ENCODE results near the gene SMCHD1.
"Not testable (repeated sequence)": the region's sequence is repeated elsewhere in the genome, so short reads cannot be mapped to it uniquely, and the experiment has no call there.

Gene SMCHD1

DNA sequence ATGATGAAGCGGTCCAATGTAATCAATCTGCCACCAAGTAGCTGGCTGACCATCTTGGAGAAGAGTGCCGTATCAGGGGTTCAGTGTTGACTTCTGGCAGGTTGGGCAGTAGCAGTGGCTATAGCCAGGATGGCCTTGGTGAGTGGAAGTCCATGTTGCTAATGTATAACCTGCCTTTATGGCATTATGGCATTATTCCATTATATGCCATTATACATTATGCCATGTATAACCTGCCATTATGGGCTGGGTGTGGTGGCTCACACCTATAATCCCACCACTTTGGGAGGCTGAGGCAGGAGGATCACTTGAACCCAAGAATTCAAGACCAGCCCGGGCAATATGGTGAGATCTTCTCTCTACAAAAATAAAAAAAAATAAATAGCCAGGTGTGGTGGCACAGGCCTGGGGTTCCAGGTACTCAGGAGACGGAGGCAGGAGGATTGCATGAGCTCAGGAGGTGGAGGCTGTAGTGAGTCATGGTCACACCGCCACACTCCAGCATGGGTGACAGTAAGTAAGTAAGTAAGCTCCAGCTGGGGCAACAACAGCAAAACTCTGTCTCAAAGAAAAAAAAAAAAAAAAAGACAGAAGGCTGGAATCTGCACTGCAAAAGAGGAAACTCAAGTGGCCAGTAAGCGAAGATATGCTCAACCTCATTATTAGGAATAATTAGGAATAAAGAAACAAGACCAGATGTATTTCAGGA lies 166.8 kb downstream of the SMCHD1 start:
- DNase-seq: no peak

DNA sequence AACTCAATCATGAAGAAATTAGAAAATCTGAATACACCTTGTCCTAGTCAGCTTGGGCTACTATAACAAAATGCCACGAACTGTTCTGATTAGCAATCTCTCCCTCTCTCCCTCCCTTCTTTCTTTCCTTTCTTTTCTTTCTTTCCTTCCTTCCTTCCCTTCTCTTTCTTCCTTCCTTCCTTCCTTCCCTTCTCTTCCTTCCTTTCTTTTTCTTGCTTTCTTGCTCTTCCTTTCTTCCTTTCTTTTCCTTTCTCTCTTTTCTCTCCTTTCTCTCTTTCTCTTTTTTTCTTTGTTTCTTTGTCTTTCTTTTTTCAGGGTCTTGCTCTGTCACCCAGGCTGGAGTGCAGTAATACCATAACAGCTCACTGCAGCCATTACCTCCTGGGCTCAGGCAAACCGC lies 167.7 kb downstream of the SMCHD1 start:
- no peak for DNase-seq

DNA sequence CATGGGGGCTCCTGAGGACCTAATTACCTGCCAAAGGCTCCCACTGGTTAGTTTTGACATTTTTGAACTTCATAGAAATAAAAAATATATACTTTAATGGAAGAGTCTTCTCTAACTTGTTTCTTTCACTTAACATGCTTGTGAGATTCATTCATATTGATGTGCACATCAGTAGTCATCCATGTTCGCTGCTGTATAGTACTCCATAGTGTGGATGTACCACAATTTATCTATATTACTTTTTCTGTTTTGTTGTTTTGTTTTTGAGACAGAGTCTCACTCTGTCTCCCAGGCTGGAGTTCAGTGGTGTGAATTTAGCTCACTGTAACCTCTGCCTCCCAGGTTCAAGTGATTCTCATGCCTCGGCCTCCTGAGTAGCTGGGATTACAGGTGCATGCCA lies 168.4 kb downstream of the SMCHD1 start:
- no peak for DNase-seq

DNA sequence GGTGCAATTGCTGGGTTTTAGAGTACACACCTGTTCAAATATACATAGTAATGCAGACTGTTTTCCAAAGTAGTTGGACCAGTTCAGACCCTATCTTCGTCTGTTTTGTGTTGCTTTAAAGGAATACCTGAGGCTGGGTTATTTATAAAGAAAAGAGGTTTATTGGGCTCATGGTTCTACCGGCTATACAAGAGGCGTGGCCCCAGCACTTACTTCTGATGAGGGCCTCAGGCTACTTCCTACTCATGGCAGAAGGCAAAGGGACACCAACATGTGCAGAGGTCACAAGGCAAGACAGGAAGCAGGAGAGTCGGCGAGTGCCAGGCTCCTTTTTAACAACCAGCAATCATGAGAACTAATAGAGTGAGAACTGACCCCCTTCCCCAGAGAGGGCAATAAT lies 169.3 kb downstream of the SMCHD1 start:
- no peak for DNase-seq

DNA sequence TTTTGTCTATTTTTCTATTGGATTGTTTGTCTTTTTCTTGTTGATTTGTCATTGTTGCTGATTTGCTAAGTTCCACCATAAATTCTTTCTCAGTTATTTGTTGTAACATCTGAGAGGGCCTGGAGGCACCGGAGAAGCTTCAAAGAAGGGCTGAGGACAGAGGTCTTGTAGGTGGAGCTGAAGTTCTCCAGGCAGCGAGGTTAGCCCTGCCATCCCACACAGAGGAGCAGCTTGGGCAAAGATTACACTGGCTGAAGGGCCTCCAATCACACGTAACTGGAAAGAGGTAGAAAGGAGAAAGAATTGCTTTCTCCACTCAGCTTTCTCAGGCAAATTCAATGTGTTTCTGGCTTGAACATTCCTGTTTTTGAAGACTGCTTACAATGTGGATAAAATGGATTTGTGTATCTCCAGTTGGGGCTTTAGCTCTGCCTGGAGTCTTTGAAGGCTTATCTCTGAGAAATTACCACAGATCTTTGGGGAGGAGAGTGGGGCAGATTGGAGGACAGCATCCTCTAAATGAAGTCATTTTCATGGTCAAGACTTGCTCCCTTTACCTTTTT lies 170.2 kb downstream of the SMCHD1 start:
- no peak for DNase-seq

DNA sequence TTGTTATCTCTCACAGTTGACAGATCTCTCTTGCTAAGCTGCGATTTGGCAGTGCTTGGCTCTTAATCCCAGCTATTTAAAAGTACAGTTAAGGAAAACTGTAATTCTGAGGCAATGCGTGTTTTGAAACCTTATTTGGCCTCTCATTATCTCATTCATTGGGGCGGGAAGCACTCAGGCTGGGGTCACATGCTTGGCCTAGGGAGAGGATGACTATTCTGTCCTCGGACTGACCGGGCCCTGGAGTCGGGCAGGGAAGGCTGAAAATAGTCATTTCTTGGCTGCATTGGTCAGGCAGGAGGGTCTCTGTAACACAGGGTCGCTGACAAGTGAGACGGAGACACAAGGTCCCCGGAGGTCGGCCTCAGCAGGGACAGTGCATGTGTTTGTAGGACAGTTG lies 171.1 kb downstream of the SMCHD1 start:
- DNase-seq: no peak

DNA sequence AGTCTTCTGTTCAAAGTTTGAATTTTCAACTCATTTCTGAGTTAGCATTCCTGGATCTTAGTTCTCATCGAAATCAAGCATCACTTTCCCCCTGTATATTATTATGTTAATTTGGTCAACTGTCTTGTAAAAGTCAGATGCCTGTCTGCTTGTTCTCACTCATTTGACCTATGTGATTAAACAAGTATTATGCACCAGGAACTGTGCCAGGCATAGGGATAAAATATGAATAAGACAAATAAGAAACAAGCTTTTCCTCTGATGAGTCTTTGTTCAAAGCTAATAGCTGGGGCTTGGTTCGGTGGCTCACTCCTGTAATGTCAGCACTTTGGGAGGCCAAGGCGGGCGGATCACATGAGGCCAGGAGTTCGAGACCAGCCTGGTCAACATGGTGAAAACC lies 171.5 kb downstream of the SMCHD1 start:
- no peak for DNase-seq

DNA sequence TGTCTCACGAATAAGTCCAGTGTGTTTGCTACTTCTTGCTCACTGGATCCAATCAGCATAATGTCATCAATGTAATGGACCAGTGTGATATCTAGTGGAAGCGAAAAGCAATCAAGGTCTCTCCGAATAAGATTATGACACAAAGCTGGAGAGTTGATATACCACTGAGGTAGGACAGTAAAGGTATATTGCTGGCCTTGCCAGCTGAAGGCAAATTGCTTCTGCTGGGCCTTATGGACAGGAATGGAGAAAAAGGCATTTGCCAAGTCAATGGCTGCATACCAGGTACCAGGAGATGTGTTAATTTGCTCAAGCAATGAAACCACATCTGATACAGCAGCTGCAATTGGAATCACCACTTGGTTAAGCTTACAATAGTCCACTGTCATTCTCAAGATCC lies 180.6 kb downstream of the SMCHD1 start:
- not testable (repeated sequence) for DNase-seq

DNA sequence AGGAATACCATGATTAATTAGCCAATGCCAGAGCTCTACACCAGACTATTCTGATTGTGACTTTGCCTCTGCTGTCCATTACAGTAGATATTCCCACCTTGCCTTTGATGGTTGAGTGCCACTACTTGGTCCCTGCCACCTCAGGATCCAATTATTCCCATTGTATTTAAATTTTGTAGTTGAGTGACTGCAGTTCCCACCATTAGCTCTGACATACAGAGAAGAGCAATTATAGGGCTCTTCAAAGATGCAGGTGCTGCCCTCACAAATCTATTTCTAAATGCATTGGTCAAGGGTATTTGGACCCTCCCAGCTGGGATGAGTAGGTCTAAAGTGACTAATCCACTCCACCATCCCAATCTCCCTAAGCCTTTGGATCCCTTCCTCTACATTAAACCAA lies 181.8 kb downstream of the SMCHD1 start:
- not testable (repeated sequence) for DNase-seq

DNA sequence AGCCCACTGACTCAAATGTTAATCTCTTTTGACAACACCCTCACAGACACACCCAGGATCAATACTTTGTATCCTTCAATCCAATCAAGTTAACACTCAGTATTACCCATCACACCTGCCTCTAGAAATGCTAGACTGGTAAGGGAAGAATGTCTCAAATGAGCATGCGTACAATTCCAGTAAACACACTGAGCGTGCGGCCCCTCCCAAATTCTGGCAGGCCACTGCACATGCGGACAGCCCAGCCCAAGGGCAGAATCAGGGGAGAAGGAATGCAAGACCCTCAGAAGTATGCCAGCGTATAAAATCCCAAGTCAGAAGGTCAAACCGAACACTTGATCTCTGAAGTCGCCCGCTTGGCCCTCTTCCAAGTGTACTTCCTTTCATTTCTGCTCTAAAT lies 183.7 kb downstream of the SMCHD1 start:
- no peak for DNase-seq

DNA sequence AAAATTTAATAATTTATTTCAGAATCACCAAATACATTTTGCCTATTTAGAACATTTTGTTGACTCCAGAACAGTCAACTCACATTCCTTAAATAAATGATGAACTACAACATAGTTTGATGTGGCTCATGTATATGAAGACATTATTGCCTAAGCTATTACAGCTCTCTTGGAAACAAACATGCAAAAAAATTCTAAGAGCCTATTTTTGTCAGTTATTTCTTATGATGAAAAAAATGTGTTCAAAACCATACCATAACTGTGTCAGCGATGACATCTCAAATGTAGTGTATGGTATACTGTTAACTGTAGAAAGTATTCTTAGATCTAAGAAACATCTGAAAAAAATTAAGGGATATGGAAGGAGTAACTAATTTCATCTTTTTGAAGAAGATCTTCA lies 185.0 kb downstream of the SMCHD1 start:
- no peak for DNase-seq

DNA sequence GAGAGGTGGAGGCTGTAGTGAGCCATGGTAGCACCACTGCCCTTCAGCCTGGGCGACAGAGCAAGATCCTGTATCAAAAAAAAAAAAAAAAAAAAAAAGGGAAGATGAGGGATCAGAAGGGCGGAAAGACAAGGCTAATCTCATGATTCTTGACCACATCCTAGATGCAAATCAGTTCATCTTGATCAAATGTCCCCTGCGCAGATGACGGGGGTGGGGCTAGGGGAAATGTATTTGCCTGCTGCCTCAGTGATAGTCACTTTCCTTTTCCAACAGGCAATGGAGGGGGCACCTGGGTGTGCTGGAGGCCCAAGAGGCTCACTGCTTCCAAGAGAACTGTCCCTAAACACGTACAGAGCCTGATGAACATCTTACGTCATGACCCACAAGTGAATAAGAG lies 187.6 kb downstream of the SMCHD1 start:
- DNase-seq: no peak

DNA sequence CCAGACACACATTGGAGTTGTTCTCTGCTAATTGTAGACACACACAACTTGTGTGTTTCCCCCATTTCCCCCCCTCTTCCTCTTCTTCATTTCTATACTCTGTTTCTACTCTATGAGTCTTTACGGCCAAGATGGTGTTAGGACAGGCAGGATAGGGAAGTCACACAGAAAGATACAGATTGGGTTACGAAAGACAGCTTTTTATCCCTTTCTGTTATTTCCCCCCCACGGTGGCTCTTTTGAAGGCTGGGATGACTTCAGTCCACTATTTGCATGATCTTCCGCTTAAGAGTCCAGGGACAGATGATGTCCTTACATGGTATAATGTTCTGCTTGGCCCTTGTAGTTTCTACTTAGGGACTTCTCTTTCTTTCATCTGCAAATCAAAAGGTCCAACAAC lies 189.6 kb downstream of the SMCHD1 start:
- peak in 1 of 2 donors; percentile 42 for DNase-seq

DNA sequence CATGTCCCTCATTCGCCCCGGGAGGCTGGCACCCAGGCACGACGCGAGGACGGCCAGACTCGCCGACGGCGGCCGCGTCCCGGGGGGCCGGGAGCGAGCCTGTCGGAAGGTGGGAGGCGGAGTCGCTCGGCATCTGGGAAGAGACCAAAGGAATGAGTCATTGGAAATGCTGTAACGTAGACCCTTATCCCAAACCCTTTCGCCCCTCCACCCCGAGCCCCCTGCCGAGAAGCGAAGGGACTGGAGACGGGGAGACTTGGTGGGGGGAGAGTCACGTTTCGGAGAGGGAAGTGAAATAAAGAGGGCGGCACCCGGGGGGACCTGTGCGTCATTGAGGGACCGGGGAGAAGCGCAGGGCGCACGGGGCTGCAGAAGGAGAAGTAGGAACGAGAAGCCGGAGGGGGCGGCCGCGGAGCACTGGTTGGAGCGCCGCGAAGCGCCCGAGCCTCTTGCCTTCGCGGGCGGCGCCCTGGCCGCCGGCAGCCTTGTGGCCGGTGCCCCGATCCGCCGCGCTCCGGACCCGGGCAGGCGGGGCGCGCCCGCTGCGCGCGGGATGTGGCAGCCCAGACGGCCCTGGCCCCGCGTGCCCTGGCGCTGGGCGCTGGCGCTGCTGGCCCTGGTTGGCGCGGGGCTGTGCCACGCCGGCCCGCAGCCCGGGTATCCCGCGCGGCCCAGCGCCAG lies 191.2 kb downstream of the SMCHD1 start, which contains the start of gene EMILIN2:
TSS of gene EMILIN2 (plus strand) at position 371 of the 681 bp plus-strand sequence. CDS start at position 554, 183 bp downstream.
- peak; percentile 51 to 83 for DNase-seq

DNA sequence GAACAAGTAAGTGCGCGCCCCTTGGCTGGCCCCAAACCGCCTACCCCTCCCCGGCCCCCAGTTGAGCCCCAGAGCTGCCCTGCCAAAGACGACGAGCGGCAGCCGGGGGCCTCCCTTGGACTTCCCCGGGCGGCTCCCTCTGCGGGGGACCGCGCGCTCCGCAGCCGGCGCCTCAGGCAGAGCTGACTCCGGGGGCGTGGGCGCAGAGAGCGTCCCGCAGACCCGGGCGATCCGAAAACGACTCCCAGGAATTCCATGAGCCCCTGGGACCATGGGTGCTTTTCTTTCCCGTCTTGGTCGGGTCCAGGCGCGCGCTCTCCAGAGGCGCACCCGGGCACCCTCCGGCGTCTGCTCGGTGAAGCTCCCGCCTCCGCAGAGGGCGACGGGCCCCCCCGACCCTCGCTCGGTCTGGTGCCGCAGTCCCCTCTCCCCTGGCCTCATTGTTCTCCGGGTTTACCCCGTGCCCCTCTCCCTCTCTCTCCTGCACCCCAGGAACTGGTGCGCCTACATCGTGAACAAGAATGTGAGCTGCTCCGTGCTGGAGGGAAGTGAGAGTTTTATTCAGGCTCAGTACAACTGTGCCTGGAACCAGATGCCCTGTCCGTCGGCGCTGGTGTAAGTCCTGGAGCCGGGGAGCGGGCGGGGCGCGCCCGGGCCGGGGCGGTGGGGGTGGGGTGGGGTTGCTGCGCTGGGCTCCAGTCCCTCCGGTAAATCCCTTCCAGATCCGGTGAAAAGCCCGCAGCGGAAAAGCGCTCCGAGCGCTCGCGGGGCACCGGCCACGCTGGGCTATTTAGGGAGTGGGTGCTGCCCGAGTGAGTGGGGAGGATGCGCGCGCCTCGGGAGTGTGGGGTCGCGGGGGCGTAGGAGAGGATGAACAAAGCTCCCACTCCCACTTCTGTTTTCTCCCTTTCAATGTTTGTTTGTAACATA lies 192.1 kb downstream of the SMCHD1 start:
- DNase-seq: peak; percentile 16 to 28

DNA sequence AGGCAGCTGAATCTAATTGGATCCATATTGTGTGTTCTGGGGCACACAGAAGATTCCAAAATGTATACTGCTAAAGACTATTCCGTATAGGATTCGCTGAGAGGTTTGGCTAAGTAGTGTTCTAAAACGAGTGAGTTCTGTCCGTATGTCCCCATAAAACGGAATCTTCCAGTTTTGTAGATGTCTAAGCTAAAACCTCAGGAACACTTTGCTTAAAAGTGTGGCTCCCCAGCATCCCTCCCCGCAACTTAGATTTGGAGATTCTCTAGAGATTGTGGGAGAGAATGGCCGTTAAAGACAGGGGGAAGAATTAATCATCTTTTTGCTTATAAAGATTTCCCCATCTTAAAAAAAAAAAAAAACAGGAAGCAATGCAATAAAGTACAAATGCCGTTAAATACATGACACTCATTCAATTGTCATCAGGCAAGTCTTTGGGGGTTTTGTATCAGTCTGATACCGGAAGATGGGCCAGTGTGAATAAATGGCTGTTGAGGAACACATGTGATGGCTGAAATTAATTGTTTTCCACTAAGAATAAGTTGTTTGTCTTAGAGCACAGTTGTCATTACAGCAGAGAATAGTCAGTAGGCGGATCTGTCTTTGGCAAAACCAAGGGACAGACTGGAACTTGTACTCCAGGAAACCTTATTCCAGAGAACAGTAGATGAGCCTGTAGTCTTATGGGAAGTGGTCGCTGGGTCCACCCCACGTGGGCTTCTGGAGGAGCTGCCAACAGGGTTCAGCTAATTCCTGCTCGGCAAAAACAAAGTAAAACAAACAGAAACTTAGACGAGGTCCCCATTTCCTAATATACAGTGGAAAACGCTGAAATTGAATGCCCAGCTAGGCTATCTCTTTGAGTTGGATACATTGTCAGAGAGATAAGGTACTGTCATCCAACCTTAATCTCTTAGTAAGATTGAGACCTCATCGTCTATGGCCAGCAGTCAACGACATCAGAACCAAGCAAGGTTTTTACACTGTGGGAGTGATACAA lies 193.0 kb downstream of the SMCHD1 start:
- no peak for DNase-seq

DNA sequence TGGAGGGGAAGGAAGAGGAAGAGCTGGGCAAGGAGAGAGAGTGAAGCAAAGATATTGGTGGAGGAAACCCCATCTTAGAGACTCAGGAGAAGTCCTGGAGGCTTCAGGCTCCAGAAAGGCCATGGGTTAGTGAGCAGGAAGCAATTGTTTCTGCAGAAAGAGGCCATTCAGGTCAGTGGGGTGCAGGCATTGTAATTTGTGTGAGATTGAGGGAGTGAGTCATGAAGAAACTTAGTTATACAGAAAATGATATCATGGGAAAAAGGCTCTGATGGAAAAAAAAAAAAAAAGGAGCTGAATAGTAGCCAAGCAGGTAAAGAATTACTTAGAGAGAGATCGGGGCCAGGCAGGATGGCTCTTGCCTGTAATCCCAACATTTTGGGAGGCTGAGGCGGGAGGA lies 195.3 kb downstream of the SMCHD1 start:
- DNase-seq: no peak

DNA sequence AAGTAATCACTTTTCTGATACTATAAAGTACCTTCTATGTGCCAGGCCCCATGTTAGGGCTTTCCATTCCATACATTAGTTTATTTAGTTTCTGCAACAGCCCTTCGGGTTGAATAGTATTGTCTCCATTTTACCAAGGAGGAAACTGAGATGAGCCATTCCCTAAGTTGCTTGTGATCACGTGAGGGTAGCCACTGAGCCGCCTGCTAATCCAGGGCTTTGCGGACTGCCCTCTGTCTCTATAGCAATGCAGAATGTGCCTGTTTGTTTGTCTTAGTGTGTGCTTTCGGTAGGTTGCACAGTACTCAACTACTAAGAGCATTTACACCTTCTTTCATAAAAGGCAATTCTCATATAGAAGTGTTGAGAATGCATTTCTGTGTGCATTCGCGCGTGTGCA lies 196.2 kb downstream of the SMCHD1 start:
- DNase-seq: no peak

DNA sequence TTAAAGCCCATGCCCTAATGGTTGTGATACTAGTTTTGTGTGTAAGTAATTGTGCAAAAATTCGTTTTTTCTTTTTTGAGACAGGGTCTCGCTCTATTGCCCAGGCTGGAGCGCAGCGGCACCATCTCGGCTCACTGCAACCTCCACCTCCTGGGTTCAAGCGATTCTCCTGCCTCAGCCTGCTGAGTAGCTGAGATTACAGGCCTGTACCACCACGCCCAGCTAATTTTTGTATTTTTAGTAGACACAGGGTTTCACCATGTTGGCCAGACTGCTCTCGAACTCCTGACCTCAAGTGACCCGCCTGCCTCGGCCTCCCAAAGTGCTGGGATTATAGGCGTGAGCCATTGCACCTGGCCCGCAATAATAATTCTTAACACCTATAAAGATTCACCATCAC lies 196.9 kb downstream of the SMCHD1 start:
- not testable (repeated sequence) for DNase-seq

DNA sequence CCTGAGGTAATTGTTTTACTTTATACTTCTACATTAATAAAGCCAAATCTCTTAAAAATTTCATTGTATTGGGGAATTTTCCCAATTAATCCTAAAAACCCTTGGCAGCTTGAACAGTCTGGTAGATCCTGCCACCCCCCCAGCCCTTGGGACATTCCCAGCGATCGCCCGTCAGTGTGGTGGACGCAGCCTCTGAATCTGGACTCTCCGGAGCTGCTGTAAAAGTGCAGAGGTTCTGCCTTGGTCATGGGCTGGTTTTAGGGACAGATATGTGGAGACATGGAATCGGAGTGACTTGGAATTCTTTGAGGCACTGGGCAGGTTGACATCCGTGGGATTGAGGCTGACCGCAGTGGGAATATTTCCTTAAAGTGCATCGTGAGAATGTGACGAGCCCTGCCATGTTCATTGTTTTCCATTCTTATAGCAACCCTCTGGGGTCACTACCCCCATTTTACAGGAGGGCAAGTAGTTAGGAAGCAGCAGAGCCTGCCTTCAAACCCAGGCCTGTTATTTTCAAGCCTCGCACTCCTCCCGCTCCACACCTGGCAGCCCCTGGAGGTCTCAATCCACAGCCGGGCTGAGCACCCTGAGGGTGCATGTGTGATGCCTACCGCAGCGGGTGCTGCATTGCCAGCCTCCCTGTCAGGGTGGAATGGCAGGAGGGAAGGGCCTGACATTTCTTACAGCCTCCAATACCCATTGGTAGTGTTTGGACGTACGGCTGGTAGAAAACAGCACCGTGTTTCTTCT lies 197.8 kb downstream of the SMCHD1 start:
- no peak for DNase-seq
